Subcutaneous abdominal adipose tissue (tissue), 5 donors: ENCODE measurements around the gene VANGL1.
"Not testable (repeated sequence)": the region's sequence is repeated elsewhere in the genome, so short reads cannot be mapped to it uniquely, and the experiment has no call there.

Source experiments
- H3K27ac ChIP-seq: one replicate; pipeline ENCODE4 v1.7.0; 2013; ENCODE audit warnings: low read depth, mild to moderate bottlenecking, inconsistent platforms, low read length, moderate library complexity
- H3K27me3 ChIP-seq, 5 donors: one replicate each; pipeline ENCODE4 v1.7.0; 2013; ENCODE audit warnings: low read length in 5 of 5, inconsistent platforms in 1 of 5; ENCODE audit not compliant: control insufficient read depth in 5 of 5, insufficient read depth in 4 of 5
- H3K36me3 ChIP-seq, 5 donors: one replicate each; pipeline ENCODE4 v1.7.0; 2013; ENCODE audit warnings: low read length in 5 of 5; ENCODE audit not compliant: control insufficient read depth in 5 of 5, insufficient read depth in 5 of 5
- H3K4me1 ChIP-seq, 5 donors: one replicate each; pipeline ENCODE4 v1.7.0; 2013; ENCODE audit warnings: low read length in 5 of 5, mild to moderate bottlenecking in 3 of 5, moderate library complexity in 1 of 5; ENCODE audit not compliant: control insufficient read depth in 5 of 5, insufficient read depth in 5 of 5
- H3K4me3 ChIP-seq, 5 donors: one replicate each; pipeline ENCODE4 v1.7.0; 2013; ENCODE audit warnings: low read length in 5 of 5, low read depth in 1 of 5
- H3K9ac ChIP-seq, 5 donors: one replicate each; pipeline ENCODE4 v1.7.0; 2013; ENCODE audit warnings: low read length in 5 of 5, mild to moderate bottlenecking in 4 of 5, moderate library complexity in 3 of 5
- H3K9me3 ChIP-seq, 5 donors: one replicate each; pipeline ENCODE4 v1.7.0; 2013; ENCODE audit warnings: low read length in 5 of 5; ENCODE audit not compliant: control insufficient read depth in 5 of 5
- donor health status: healthy.
- donor health status: healthy.
- donor health status: healthy.
- donor health status: healthy.
- donor health status: healthy.

Gene VANGL1

GRCh38 chr1:115613767-115614166 is 28.0 kb upstream of the VANGL1 start:
- Histone ChIP-seq H3K4me3 (no peak overlapping the region), H3K27me3 (peaks cover 0 to 3% (median 0%) of the 10 kb centered on the region in 5 donors), H3K4me1 (no peaks in the 10 kb centered on the region), H3K9me3 (no peaks in the 10 kb centered on the region), H3K27ac (no peak overlapping the region), H3K9ac (no peak overlapping the region), H3K36me3 (no peaks in the 10 kb centered on the region)

GRCh38 chr1:115620453-115620852 is 21.3 kb upstream of the VANGL1 start:
- H3K4me1 ChIP-seq = no peaks in the 10 kb centered on the region
- no peak overlapping the region for H3K27ac ChIP-seq
- no peak overlapping the region for H3K4me3 ChIP-seq
- peaks cover 4 to 14% (median 13%) of the 10 kb centered on the region in 5 donors for H3K9me3 ChIP-seq
- H3K9ac ChIP-seq = no peak overlapping the region
- H3K27me3 ChIP-seq = peaks cover 0 to 3% (median 0%) of the 10 kb centered on the region in 5 donors
- no peaks in the 10 kb centered on the region for H3K36me3 ChIP-seq

- H3K27me3 ChIP-seq = peaks cover 0 to 3% (median 0%) of the 10 kb centered on the region in 5 donors
- H3K9me3 ChIP-seq = peaks cover 4 to 14% (median 13%) of the 10 kb centered on the region in 5 donors
- H3K4me3 ChIP-seq = no peak overlapping the region
- no peaks in the 10 kb centered on the region for H3K4me1 ChIP-seq
- H3K36me3 ChIP-seq = no peaks in the 10 kb centered on the region
- no peak overlapping the region for H3K27ac ChIP-seq
- H3K9ac ChIP-seq = no peak overlapping the region
These were observed 20.8 kb upstream of the VANGL1 start for GRCh38 chr1:115620950-115621349.

GRCh38 chr1:115624859-115625258 is 16.9 kb upstream of the VANGL1 start:
- Histone ChIP-seq H3K9ac (no peak overlapping the region), H3K9me3 (peaks cover 4 to 17% (median 11%) of the 10 kb centered on the region in 5 donors), H3K27ac (no peak overlapping the region)

GRCh38 chr1:115630342-115630741 is 11.4 kb upstream of the VANGL1 start:
- H3K9ac ChIP-seq = no peak overlapping the region
- H3K27me3 ChIP-seq = no peaks in the 10 kb centered on the region
- H3K4me3 ChIP-seq = no peak overlapping the region
- H3K27ac ChIP-seq = no peak overlapping the region
- H3K9me3 ChIP-seq = peaks cover 0 to 7% (median 0%) of the 10 kb centered on the region in 5 donors
- H3K36me3 ChIP-seq = no peaks in the 10 kb centered on the region
- no peaks in the 10 kb centered on the region for H3K4me1 ChIP-seq

More at GRCh38 chr1:115624859-115625258, 16.9 kb upstream of the VANGL1 start:
- Histone ChIP-seq H3K27me3 (no peaks in the 10 kb centered on the region), H3K36me3 (no peaks in the 10 kb centered on the region), H3K4me1 (no peaks in the 10 kb centered on the region), H3K4me3 (no peak overlapping the region)

- Histone ChIP-seq H3K27ac (no peak overlapping the region), H3K36me3 (no peaks in the 10 kb centered on the region), H3K4me1 (no peaks in the 10 kb centered on the region), H3K9ac (no peak overlapping the region), H3K9me3 (peaks cover 0 to 7% (median 0%) of the 10 kb centered on the region in 5 donors), H3K4me3 (no peak overlapping the region), H3K27me3 (no peaks in the 10 kb centered on the region)
These were observed 9.3 kb upstream of the VANGL1 start for GRCh38 chr1:115632251-115633026.

- not testable (repeated sequence) for H3K9me3 ChIP-seq, H3K4me1 ChIP-seq, H3K27me3 ChIP-seq, H3K27ac ChIP-seq, H3K36me3 ChIP-seq, H3K4me3 ChIP-seq, H3K9ac ChIP-seq
These were observed 8.2 kb upstream of the VANGL1 start for GRCh38 chr1:115633606-115634005.

- H3K9me3 ChIP-seq = peaks cover 0 to 20% (median 13%) of the 10 kb centered on the region in 5 donors
- not testable (repeated sequence) for H3K27ac ChIP-seq, H3K4me1 ChIP-seq, H3K36me3 ChIP-seq, H3K9ac ChIP-seq, H3K4me3 ChIP-seq, H3K27me3 ChIP-seq
These were observed 4.5 kb upstream of the VANGL1 start for GRCh38 chr1:115637247-115637646.

- H3K27ac ChIP-seq = no peak overlapping the region
- H3K9me3 ChIP-seq = peaks cover 0 to 20% (median 11%) of the 10 kb centered on the region in 5 donors
- H3K4me1 ChIP-seq = peaks cover 0 to 15% (median 11%) of the 10 kb centered on the region in 5 donors
- no peaks in the 10 kb centered on the region for H3K27me3 ChIP-seq
- no peaks in the 10 kb centered on the region for H3K36me3 ChIP-seq
- H3K9ac ChIP-seq = no peak overlapping the region
- H3K4me3 ChIP-seq = no peak overlapping the region
These were observed 1.4 kb upstream of the VANGL1 start for GRCh38 chr1:115640384-115640783.

- peak overlapping the region in 4 of 5 donors; percentile 51 to 75 (median 66) for H3K9ac ChIP-seq
- H3K27ac ChIP-seq = no peak overlapping the region
- peaks cover 0 to 15% (median 11%) of the 10 kb centered on the region in 5 donors for H3K4me1 ChIP-seq
- peaks cover 0 to 20% (median 11%) of the 10 kb centered on the region in 5 donors for H3K9me3 ChIP-seq
- H3K27me3 ChIP-seq = no peaks in the 10 kb centered on the region
- H3K36me3 ChIP-seq = no peaks in the 10 kb centered on the region
- peak overlapping the region; percentile 44 to 97 (median 86) for H3K4me3 ChIP-seq
These were observed 650 bp downstream of the VANGL1 start for GRCh38 chr1:115642168-115643072.
